Measurements from ENCODE around the gene C1R.
"Not testable (repeated sequence)": the region's sequence is repeated elsewhere in the genome, so short reads cannot be mapped to it uniquely, and the experiment has no call there.

Gene C1R

GRCh38 chr12:7120166-7120565, 27.9 kb upstream of the C1R start:
- DNase-seq (ENCODE audit: low read depth): no peak

- no peak for DNase-seq (ENCODE audit: low read depth)
Measured at GRCh38 chr12:7118881-7119280, 26.6 kb upstream of the C1R start.

GRCh38 chr12:7117670-7118069, 25.4 kb upstream of the C1R start:
- no peak for DNase-seq (ENCODE audit: low read depth)

GRCh38 chr12:7116916-7117315, 24.7 kb upstream of the C1R start:
- DNase-seq (ENCODE audit: low read depth): no peak

- no peak for DNase-seq (ENCODE audit: low read depth)
Measured at GRCh38 chr12:7116196-7116595, 24.0 kb upstream of the C1R start.

- DNase-seq (ENCODE audit: low read depth): no peak
Measured at GRCh38 chr12:7114851-7115250, 22.6 kb upstream of the C1R start.

GRCh38 chr12:7114008-7114407, 21.8 kb upstream of the C1R start:
- no peak for DNase-seq (ENCODE audit: low read depth)

- DNase-seq (ENCODE audit: low read depth): peak; percentile 61
Measured at GRCh38 chr12:7113389-7113871, 21.2 kb upstream of the C1R start.

- DNase-seq (ENCODE audit: low read depth): no peak
Measured at GRCh38 chr12:7112041-7112440, 19.8 kb upstream of the C1R start.

GRCh38 chr12:7110661-7111060, 18.4 kb upstream of the C1R start:
- no peak for DNase-seq (ENCODE audit: low read depth)

GRCh38 chr12:7109572-7109920, 17.3 kb upstream of the C1R start:
- no peak for DNase-seq (ENCODE audit: low read depth)

GRCh38 chr12:7108796-7109571, 16.7 kb upstream of the C1R start, which contains the start of gene C1RL:
Gene C1RL (minus strand): TSS chr12:7109214. CDS start chr12:7109180, 34 bp downstream.
- peak; percentile 86 for DNase-seq (ENCODE audit: low read depth)

- peak; percentile 88 for DNase-seq (ENCODE audit: low read depth)
Measured at GRCh38 chr12:7108003-7108795, 16.0 kb upstream of the C1R start.

GRCh38 chr12:7107636-7108002, 15.4 kb upstream of the C1R start:
- no peak for DNase-seq (ENCODE audit: low read depth)

- not testable (repeated sequence) for DNase-seq (ENCODE audit: low read depth)
Measured at GRCh38 chr12:7107181-7107580, 14.9 kb upstream of the C1R start.

GRCh38 chr12:7106082-7106481, 13.8 kb upstream of the C1R start:
- no peak for DNase-seq (ENCODE audit: low read depth)

- DNase-seq (ENCODE audit: low read depth): no peak
Measured at GRCh38 chr12:7103837-7104584, 11.8 kb upstream of the C1R start.

- DNase-seq (ENCODE audit: low read depth): no peak
Measured at GRCh38 chr12:7102582-7102981, 10.3 kb upstream of the C1R start.

- no peak for DNase-seq (ENCODE audit: low read depth)
Measured at GRCh38 chr12:7101694-7102131, 9.5 kb upstream of the C1R start.

GRCh38 chr12:7101047-7101693, 8.9 kb upstream of the C1R start:
- no peak for DNase-seq (ENCODE audit: low read depth)

- no peak for DNase-seq (ENCODE audit: low read depth)
Measured at GRCh38 chr12:7100239-7100638, 8.0 kb upstream of the C1R start.
